Measurements from ENCODE around the gene ABHD10.

- TF ChIP-seq CTCF (IDR thresholded peaks at IDR 0.05) = no peak
- no peak for TF ChIP-seq POLR2A (IDR thresholded peaks at IDR 0.05)
Observed at GRCh38 chr3:111949712-111950111, 29.1 kb upstream of the ABHD10 start.
